OCI-LY1 (cell line): ENCODE measurements around the gene GALNT14.

Experiments
- EZH2 ChIP-seq: fragments of 200-600 bp; sonication (generic), shearing (Covaris generic); IDR thresholded peaks from 2 replicates; pipeline ENCODE4 v1.8.0; 2017; ENCODE audit warnings: borderline replicate concordance, mixed run types, mild to moderate bottlenecking, antibody characterized with exemption, low read length, moderate library complexity, mixed read lengths
- TF ChIP-seq, protein P1 (sequence below): fragments of 200-600 bp; sonication (generic), shearing (Covaris generic); IDR thresholded peaks from 2 replicates; pipeline ENCODE4 v1.5.1; 2017; ENCODE audit warnings: mild to moderate bottlenecking, antibody characterized with exemption, low read length, moderate library complexity, mixed read lengths

DNA sequence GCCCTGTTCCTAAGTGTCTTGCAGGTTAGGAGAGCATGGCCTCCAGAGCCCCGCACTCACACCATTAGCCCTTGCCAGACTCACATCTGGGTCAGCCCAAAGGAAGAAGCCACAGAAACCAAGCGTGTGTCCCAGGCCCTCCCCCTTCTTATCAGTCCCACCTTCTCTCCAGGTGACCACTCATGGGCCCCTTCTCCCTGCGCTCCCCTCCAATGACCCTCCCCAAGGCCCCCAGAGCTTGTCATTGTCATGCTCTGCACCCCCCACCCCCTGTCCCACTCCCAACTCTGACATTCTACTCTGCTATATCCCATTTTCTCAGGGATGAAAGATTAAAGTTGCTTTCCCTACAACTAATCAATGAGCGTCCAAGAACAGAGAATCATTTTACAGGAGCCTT lies 48.9 kb upstream of the GALNT14 start:
- no peak for TF ChIP-seq EZH2
- TF ChIP-seq, protein P1, sequence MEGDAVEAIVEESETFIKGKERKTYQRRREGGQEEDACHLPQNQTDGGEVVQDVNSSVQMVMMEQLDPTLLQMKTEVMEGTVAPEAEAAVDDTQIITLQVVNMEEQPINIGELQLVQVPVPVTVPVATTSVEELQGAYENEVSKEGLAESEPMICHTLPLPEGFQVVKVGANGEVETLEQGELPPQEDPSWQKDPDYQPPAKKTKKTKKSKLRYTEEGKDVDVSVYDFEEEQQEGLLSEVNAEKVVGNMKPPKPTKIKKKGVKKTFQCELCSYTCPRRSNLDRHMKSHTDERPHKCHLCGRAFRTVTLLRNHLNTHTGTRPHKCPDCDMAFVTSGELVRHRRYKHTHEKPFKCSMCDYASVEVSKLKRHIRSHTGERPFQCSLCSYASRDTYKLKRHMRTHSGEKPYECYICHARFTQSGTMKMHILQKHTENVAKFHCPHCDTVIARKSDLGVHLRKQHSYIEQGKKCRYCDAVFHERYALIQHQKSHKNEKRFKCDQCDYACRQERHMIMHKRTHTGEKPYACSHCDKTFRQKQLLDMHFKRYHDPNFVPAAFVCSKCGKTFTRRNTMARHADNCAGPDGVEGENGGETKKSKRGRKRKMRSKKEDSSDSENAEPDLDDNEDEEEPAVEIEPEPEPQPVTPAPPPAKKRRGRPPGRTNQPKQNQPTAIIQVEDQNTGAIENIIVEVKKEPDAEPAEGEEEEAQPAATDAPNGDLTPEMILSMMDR: no peak
